AG04449 (cell line): ENCODE results near the gene DLGAP1.

ENCODE experiments used
- CTCF ChIA-PET: fragments of 350-600 bp; formaldehyde crosslinking; extraction: SDS; loops from one replicate; lab custom pipeline; 2021; ENCODE audit warnings: antibody characterized with exemption; lab: Yijun Ruan, JAX
- POLR2A ChIA-PET: fragments of 400-600, 350-600 bp; formaldehyde crosslinking; extraction: SDS; loops from one replicate; lab custom pipeline; 2020; ENCODE audit warnings: antibody characterized with exemption, inconsistent platforms; lab: Yijun Ruan, JAX
- DNase-seq: peaks from one replicate; pipeline ENCODE4 v3.0.0-alpha.2; 2010; ENCODE audit warnings: low read depth, low spot score
- H3K4me3 ChIP-seq: 2 replicates; pipeline ENCODE4 v1.5.1; 2011; ENCODE audit warnings: low read depth, mild to moderate bottlenecking, control low read depth, low read length
- TF ChIP-seq, protein P1 (sequence below): IDR thresholded peaks from one replicate; pipeline ENCODE4 v1.5.1; 2011; ENCODE audit warnings: mild to moderate bottlenecking, moderate library complexity, low read length, control low read depth, inconsistent platforms; ENCODE audit not compliant: insufficient read depth; ENCODE audit errors: missing control alignments

DLGAP1 gene

DNA sequence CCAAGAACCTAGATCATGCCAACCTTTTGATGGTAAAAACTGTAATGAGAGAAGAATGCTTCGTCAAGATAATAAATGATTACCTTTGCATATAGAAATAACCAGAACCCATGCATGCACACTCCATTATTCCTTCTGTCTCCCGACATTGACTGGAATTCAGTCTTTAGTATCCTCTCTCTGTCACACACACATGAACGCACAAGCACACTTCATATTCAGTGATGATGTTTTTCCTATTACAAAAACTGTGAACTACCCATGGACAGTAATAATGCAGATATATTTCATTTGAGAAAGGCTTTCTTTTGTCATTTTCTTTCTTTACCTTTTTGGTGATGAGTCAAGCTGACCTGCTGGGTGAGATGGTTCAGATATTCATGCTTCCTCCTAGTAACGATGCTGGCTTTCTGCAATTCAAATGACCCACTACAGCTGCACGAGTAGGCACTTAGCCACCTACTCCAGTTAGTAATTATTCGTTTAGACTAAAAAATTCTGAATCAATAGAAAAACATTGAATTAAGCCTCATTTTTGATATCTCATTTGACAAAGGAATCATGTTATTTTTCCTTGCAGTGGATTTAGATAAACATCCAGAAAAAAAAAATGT, 623.0 kb downstream of the DLGAP1 start:
- ChIA-PET CTCF (interaction anchor here (1.3 kb wide), 1 partner anchor 8 kb away, joined by 3 read pairs; no protein-coding TSS in a partner anchor), POLR2A (no interaction called here)
- DNase-seq, result no peak
- no peak overlapping the region for H3K4me3 ChIP-seq
- TF ChIP-seq, protein P1, sequence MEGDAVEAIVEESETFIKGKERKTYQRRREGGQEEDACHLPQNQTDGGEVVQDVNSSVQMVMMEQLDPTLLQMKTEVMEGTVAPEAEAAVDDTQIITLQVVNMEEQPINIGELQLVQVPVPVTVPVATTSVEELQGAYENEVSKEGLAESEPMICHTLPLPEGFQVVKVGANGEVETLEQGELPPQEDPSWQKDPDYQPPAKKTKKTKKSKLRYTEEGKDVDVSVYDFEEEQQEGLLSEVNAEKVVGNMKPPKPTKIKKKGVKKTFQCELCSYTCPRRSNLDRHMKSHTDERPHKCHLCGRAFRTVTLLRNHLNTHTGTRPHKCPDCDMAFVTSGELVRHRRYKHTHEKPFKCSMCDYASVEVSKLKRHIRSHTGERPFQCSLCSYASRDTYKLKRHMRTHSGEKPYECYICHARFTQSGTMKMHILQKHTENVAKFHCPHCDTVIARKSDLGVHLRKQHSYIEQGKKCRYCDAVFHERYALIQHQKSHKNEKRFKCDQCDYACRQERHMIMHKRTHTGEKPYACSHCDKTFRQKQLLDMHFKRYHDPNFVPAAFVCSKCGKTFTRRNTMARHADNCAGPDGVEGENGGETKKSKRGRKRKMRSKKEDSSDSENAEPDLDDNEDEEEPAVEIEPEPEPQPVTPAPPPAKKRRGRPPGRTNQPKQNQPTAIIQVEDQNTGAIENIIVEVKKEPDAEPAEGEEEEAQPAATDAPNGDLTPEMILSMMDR, result no peak

- H3K4me3 ChIP-seq, result no peak overlapping the region
- DNase-seq, result no peak
- TF ChIP-seq, protein P1, result no peak
- POLR2A ChIA-PET, result no interaction called here
- CTCF ChIA-PET, result interaction anchor here (1.0 kb wide), 1 partner anchor 59 kb away, joined by 3 read pairs; no protein-coding TSS in a partner anchor
These were observed 624.5 kb downstream of the DLGAP1 start for GRCh38 chr18:3830604-3831003.

- CTCF ChIA-PET, result interaction anchor here (0.6 to 1.7 kb wide), 2 partner anchors 55 to 171 kb away, joined by 3 to 5 read pairs; no protein-coding TSS in a partner anchor
These were observed 627.8 kb downstream of the DLGAP1 start for GRCh38 chr18:3827236-3827845.

GRCh38 chr18:3826021-3826420, 629.1 kb downstream of the DLGAP1 start:
- DNase-seq, result no peak
- TF ChIP-seq, protein P1, result no peak
- ChIA-PET POLR2A (no interaction called here), CTCF (no interaction called here)
- no peak overlapping the region for H3K4me3 ChIP-seq

More at GRCh38 chr18:3827236-3827845, 627.8 kb downstream of the DLGAP1 start:
- H3K4me3 ChIP-seq, result no peak overlapping the region
- POLR2A ChIA-PET, result no interaction called here
- TF ChIP-seq, protein P1, result no peak
- no peak for DNase-seq

GRCh38 chr18:3824101-3824500, 631.0 kb downstream of the DLGAP1 start:
- no peak overlapping the region for H3K4me3 ChIP-seq
- ChIA-PET POLR2A (no interaction called here), CTCF (interaction anchor here (1.2 to 1.3 kb wide), 2 partner anchors 9 to 37 kb away, joined by 3 read pairs; no protein-coding TSS in a partner anchor)
- TF ChIP-seq, protein P1, result no peak
- no peak for DNase-seq

DNA sequence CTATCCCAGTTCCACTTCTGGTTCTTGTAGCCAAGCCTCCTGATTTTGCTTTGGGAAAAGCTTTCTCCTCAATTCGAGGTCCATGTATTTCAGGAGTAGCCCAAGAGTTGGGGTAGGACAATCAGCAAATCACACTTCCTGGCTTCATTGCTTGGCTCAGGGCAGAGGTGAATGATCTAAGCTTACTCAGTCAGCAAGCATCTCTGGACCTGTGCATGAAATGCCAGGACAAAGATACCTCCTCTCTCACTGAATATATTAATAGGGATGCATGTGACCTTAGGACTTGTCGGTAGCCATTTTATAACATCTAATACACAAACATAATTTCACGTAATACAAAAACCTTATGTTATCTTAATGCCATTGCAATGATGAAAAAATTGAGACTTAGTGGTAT, 632.0 kb downstream of the DLGAP1 start:
- no peak for DNase-seq
- POLR2A ChIA-PET, result no interaction called here
- H3K4me3 ChIP-seq, result no peak overlapping the region
- TF ChIP-seq, protein P1, result no peak
- CTCF ChIA-PET, result interaction anchor here (0.6 to 1.5 kb wide), 2 partner anchors 29 to 51 kb away, joined by 3 to 7 read pairs; no protein-coding TSS in a partner anchor
